HUES48 (cell line): ENCODE measurements around the gene NOXO1.

Source experiments
- H3K27ac ChIP-seq: one replicate; pipeline ENCODE4 v1.7.0; 2013; ENCODE audit warnings: low read depth, low read length, inconsistent platforms
- H3K27me3 ChIP-seq: 2 replicates; pipeline ENCODE4 v1.6.1; 2013; ENCODE audit warnings: mild to moderate bottlenecking, low read length; ENCODE audit not compliant: control insufficient read depth, insufficient read depth
- H3K36me3 ChIP-seq: 2 replicates; pipeline ENCODE4 v1.6.1; 2013; ENCODE audit warnings: low read length; ENCODE audit not compliant: control insufficient read depth, insufficient read depth
- H3K4me1 ChIP-seq: 2 replicates; pipeline ENCODE4 v1.6.1; 2013; ENCODE audit warnings: mild to moderate bottlenecking, low read length; ENCODE audit not compliant: control insufficient read depth, insufficient read depth
- H3K4me3 ChIP-seq: 2 replicates; pipeline ENCODE4 v1.5.1; 2013; ENCODE audit warnings: mild to moderate bottlenecking, low read depth, low read length
- H3K9ac ChIP-seq: 2 replicates; pipeline ENCODE4 v1.6.1; 2013; ENCODE audit warnings: mild to moderate bottlenecking, low read depth, low read length, moderate library complexity
- H3K9me3 ChIP-seq: 2 replicates; pipeline ENCODE4 v1.6.1; 2013; ENCODE audit warnings: low read length; ENCODE audit not compliant: control insufficient read depth, insufficient read depth

NOXO1 gene

DNA sequence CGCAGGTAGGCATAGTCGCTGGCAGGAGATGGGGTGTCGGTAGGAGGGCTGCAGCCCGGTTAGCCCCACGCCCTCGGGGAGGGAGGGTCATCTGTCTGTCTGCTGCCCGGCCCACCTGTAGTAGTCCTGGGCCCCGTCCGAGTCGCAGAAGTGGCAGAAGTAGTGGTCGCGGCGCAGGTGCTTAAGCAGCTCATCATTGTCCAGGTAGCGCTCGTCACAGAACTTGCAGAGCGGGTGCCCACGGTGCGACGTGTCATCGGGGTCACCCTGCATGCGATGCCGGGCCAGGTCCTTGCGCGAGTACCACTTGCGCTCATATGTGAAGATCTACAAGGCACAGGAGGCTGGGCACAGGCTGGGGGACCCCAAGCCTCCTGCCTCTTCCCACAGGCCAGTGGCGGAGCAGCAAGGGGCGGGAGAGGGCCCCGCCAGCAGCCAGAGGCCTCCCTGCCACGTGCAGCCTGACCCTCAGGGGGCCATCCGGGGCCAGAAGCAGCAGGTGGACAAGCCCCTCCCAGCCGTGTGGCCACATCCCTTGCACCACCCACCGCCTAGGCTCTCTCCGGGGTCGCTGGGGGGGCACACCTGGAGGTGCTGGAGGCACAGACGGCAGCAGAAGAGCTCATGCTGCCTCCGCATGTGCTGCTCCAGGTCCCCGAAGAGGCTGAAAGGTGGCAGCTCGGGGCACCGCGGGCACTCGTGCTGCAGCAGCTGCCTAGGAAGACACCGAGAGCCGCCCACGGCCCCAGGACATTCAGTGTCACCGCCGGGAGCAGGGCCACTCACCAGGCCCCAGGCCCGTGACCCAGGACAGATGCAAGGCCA is 21.3 kb upstream of the NOXO1 start:
- Histone ChIP-seq H3K36me3 (peaks cover 58% of the 10 kb centered on the region), H3K4me3 (no peak overlapping the region), H3K4me1 (peaks cover 10% of the 10 kb centered on the region; the same call in 1 of the 2 replicates), H3K9ac (no peak overlapping the region), H3K9me3 (no peaks in the 10 kb centered on the region), H3K27ac (no peak overlapping the region), H3K27me3 (no peaks in the 10 kb centered on the region)

DNA sequence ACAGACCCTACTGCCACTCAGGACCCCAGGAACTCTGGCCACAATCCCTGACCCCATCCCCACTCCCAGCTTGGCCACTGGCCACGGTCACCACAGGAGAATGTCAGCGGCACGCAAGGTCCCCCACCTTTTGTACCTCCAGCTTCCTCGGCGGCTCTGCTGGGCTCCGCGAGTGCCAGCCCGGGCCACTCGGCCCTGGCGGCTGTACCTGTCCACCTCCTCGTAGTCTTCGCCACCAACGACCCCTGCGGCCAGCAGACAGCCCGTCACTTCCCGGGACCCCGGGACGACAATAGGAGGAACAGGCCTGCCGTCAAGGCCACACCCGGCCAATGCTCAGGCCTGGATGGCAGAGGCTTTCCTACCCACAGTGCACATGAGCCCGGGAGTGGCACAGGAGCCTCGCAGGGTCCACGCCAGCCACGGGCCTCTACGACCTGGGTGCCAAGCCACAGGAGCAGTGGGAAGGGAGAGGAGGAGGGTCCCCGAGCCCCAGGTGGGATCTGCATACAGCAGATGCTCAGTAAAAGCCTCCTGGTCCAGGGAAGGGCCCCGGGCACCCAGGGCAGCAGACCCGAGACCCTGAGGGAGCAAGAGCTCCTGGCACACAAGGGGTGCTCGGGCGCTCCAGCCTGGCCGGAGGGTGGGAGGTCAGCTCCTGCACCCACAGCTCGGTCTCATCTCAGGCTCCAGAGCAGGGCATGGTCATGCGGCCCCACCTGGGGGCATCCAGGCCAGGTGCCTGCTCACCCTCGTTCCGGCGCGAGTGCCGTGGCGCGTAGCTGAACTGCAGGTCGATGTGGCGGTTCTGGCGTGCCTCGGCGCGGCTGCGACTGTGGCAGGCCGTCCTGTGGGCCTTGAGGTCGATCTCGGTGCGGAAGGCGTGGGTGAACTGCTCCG is 20.4 kb upstream of the NOXO1 start:
- H3K4me1 ChIP-seq: peaks cover 8% of the 10 kb centered on the region; the same call in 1 of the 2 replicates
- H3K9me3 ChIP-seq: no peaks in the 10 kb centered on the region
- no peak overlapping the region for H3K27ac ChIP-seq
- H3K4me3 ChIP-seq: no peak overlapping the region
- peaks cover 66% of the 10 kb centered on the region for H3K36me3 ChIP-seq
- H3K9ac ChIP-seq: no peak overlapping the region
- no peaks in the 10 kb centered on the region for H3K27me3 ChIP-seq

DNA sequence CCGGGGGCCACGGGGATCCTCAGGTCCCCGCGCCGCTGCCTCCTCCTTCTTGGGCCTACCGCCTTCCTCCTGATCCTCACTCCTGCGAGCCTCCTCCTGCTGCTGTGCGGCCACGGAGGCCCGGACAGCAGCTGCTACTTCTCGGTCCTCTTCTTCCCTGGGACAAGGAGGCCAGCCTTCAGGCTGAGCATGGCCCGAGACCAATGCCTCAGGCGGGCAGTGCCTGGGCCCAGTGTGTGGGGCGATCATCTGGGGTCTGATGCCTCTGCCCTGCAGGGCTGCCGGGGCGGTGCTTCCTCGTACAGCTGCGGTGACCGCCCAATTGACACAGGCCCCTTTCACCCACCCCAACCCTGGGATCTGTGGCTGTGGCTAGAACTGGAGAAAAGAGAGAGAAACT is 19.8 kb upstream of the NOXO1 start:
- Histone ChIP-seq H3K27ac (no peak overlapping the region), H3K9me3 (no peaks in the 10 kb centered on the region), H3K9ac (no peak overlapping the region), H3K4me3 (no peak overlapping the region), H3K36me3 (peaks cover 68% of the 10 kb centered on the region), H3K4me1 (peaks cover 8% of the 10 kb centered on the region; the same call in 1 of the 2 replicates), H3K27me3 (no peaks in the 10 kb centered on the region)

DNA sequence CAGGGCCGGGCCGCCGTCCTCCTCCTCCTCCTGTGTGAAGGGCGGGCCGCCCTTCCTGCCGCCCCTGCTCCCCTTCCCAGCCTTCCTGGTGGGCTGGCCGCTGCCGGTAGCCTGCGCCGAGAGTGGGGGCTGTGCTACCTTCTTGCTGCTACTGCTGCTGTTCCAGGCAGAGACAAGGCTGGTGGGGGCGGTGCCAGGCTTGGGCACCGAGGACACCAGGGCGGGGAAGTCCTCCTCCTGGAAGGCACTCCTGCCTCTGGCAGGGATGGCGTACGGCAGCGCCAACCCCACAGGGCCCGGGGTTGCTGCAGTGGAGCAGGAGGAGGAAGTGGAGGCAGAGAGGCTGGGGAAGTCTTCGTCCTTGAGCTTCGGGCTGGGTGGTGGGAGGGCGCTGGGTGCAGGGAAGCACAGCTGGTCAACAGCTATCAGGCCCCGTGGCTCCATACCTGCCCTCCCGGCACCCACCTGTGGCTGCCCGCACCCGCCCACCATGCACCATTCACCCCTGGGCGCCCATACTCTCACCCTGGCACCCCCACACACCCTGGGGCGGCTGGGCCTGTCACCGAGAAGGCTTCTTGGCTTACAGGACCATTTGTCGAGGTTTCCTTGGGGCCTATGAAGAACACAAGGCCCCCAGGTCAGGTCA is 18.7 kb upstream of the NOXO1 start:
- peaks cover 68% of the 10 kb centered on the region for H3K36me3 ChIP-seq
- no peak overlapping the region for H3K4me3 ChIP-seq

DNA sequence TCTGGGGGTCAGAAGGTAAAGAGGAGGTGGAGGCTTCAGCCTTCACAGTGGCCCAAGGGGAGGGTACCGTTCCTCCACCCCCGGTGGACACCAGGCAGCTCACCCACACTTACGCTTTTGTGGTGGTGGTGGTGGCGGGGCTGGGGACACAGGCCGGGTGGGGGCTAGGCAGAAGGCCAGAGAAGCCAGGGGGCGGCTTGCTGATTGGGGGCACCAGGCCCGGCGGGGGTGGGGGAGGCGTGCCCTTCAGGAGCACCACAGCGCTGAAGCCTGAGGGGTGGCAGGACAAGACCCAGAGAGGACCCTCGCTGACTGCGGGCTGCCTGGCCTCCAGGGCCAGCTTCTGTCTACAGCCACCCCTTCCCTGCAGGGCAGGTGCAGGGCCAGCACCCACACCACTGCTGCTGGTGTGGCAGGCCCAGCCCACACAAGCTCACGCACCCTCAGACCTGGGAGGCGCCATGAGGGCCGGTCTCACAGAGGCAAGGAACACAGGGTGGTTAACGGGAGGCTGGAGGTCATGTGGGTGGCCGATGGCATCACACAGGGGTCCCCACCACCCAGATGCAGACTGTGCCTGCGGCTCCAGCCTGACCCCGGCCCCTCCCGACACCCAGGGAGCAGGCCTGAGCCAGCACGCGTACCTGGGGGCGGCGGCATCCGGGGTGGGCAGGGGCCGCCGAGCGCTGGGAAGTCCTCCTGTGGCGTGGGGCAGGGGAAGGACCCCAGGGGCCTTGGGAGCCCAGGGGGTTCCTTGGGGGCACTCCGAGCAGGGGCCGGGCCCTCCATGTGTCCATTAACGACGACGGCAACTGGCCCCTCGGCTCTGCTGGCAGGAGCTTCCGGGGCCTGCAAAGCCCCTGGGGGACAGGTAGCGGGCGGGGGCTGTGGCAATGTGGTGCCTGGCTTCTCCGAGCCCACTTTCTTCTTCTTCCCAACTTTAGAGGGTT is 17.9 kb upstream of the NOXO1 start:
- no peak overlapping the region for H3K9ac ChIP-seq
- H3K4me1 ChIP-seq: peaks cover 1% of the 10 kb centered on the region; the same call in 1 of the 2 replicates
- H3K27ac ChIP-seq: no peak overlapping the region
- H3K36me3 ChIP-seq: peaks cover 68% of the 10 kb centered on the region
- H3K4me3 ChIP-seq: no peak overlapping the region
- H3K9me3 ChIP-seq: no peaks in the 10 kb centered on the region
- no peaks in the 10 kb centered on the region for H3K27me3 ChIP-seq

More for the DNA sequence above, 18.7 kb upstream of the NOXO1 start:
- H3K9me3 ChIP-seq: no peaks in the 10 kb centered on the region
- H3K4me1 ChIP-seq: peaks cover 8% of the 10 kb centered on the region; the same call in 1 of the 2 replicates
- H3K9ac ChIP-seq: no peak overlapping the region
- H3K27ac ChIP-seq: no peak overlapping the region
- H3K27me3 ChIP-seq: no peaks in the 10 kb centered on the region

DNA sequence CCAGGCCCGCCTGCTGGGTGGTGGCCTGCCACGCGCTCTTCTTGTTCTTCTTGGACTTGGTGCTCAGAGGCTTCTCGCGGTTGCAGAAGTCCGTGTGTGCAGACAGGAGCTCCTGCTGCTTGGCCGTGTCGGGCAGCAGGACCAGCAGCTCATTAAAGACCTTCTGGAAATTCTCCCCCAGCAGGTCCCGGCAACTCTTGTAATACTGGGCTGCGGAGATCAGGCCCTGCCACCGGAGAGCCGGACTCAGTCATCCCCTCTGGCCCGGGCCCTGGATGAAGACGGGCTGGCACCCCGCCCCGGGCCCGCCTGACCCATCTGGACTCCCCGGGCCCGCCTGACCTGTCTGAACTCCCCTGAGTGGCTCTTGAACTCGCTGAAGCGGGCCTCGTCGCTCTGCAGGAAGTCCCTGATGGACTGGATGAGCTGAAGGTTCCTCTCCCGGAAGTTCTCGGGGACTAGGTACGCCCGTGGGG is 17.1 kb upstream of the NOXO1 start:
- H3K36me3 ChIP-seq: peaks cover 67% of the 10 kb centered on the region
- H3K9me3 ChIP-seq: no peaks in the 10 kb centered on the region
- H3K4me1 ChIP-seq: no peaks in the 10 kb centered on the region
- no peaks in the 10 kb centered on the region for H3K27me3 ChIP-seq
- H3K9ac ChIP-seq: no peak overlapping the region
- H3K4me3 ChIP-seq: no peak overlapping the region
- no peak overlapping the region for H3K27ac ChIP-seq

DNA sequence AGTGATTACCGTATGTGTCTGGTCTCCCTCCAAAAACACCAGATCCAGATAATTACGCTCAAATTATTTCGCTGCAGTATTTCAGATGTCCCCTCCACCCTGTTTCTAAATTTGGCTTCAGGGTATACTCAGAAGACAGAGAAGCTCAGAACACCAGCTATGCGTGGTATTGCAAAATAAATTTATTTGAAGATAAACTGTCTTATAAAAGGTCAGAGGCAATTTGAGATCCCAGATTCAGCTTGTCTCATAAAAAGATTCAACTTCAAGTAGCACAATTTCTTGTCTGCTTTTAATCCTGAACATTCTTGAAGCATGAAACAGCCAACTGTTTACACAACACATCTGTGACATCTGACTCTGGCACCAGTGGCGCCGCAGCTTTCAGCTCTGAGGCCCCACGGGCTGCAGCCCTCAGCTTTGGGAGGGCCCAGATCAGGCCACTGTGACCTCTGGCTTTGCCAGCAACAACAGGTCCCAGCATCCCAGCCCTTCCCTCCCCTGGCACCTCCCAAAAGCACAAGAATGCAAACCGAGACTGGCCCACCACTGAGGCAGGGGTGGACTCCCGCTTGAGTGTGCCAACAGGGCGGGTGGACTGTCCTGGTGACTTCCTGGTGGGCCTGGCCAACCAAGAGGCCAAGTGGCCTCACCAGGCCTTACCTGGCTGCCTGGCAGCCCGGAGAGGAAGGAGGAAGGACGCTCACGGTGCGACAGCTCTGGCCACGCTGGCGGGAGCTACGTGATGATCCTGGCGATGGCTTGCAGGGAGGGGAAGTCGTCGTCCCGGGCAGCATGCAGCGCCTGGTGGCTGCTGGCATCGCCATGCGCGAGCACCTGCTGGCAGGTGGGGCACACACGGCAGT is 16.5 kb upstream of the NOXO1 start:
- H3K36me3 ChIP-seq: peaks cover 60% of the 10 kb centered on the region
- no peaks in the 10 kb centered on the region for H3K9me3 ChIP-seq
- H3K4me3 ChIP-seq: no peak overlapping the region
- H3K4me1 ChIP-seq: no peaks in the 10 kb centered on the region
- no peaks in the 10 kb centered on the region for H3K27me3 ChIP-seq
- no peak overlapping the region for H3K27ac ChIP-seq
- no peak overlapping the region for H3K9ac ChIP-seq

DNA sequence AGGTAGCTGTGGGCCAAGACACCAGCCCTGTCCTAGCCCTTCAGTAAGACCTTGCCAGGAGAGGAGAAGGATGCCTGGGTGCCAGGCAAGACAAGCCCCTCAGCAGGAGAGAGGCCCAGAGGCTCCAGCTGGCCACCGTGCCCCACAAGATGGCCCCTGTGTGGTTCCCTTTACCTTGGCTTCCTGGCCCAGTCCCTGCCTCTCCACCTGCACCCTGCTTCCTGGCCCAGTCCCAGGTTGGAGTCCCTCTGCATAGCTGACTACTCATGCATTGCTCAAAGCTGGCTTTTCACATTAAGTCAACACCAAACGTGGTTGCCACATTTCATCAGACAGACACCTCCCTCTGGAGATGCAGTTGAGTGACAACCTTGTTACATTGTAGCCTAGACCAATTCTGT is 12.5 kb upstream of the NOXO1 start:
- no peaks in the 10 kb centered on the region for H3K9me3 ChIP-seq
- H3K27ac ChIP-seq: no peak overlapping the region
- H3K27me3 ChIP-seq: peaks cover 22% of the 10 kb centered on the region
- H3K4me3 ChIP-seq: no peak overlapping the region
- no peak overlapping the region for H3K9ac ChIP-seq
- peaks cover 19% of the 10 kb centered on the region for H3K4me1 ChIP-seq
- peaks cover 21% of the 10 kb centered on the region for H3K36me3 ChIP-seq

DNA sequence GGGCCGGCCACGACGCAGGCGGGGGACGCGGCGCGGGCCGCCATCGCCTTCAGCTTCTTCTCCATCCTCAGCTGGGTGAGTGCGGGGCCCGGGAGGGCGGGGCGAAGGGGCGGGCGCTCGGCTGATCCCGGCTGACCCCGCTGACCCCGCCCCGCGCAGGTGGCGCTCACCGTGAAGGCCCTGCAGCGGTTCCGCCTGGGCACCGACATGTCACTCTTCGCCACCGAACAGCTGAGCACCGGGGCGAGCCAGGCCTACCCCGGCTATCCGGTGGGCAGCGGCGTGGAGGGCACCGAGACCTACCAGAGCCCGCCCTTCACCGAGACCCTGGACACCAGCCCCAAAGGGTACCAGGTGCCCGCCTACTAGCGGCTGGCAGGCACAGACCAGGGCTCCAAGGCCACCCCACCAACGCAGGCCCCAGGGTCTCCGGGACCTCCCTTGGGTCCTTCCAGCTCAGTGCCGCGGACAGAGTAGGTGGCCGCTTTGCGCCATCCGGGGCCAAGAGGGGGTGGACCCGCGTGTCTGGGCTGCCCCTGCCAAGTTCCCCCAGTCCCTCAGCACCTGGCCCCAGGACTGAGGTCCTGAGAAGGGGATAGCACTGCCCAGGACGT is 11.5 kb upstream of the NOXO1 start:
- Histone ChIP-seq H3K9me3 (no peaks in the 10 kb centered on the region), H3K4me1 (peaks cover 22% of the 10 kb centered on the region), H3K4me3 (peak overlapping the region; percentile 68; the same call in 1 of the 2 replicates), H3K27ac (no peak overlapping the region), H3K27me3 (peaks cover 26% of the 10 kb centered on the region), H3K36me3 (peaks cover 13% of the 10 kb centered on the region), H3K9ac (peak overlapping the region; percentile 86; the same call in 1 of the 2 replicates)
